Left kidney (tissue), 8 donors: ENCODE results near the gene RHO. TPM values are rescaled to one million over a fixed set of nuclear protein-coding genes. Genes with fewer than 3 reads are reported as not detected.
A peak's percentile ranks its signal among the peaks of the same experiment; 100 is the strongest.
"Not testable (repeated sequence)": the region's sequence is repeated elsewhere in the genome, so short reads cannot be mapped to it uniquely, and the experiment has no call there.

Experiments used
- DNase-seq: peaks from one replicate; pipeline ENCODE4 v3.0.0-alpha.2; 2013
- long read RNA-seq, 8 donors: transcript quantifications; one replicate each; lab custom pipeline, GENCODE V29; 2026
- polyA plus RNA-seq: library from polyadenylated mRNA; unstranded; fragments of 120-200 nt; gene quantifications from one replicate; pipeline ENCODE4 v1.2.1, GENCODE V29; 2013; ENCODE audit not compliant: insufficient read length

RHO gene
- polyA plus RNA-seq, result 0.13 TPM
- long read RNA-seq, donor 1, result 0 reads
- long read RNA-seq, donor 2, result 0 reads
- long read RNA-seq, donor 3, result 0 reads
- long read RNA-seq, donor 4, result 0 reads
- long read RNA-seq, donor 5, result 0 reads
- long read RNA-seq, donor 6, result 0 reads
- long read RNA-seq, donor 7, result 0 reads
- long read RNA-seq, donor 8, result 0 reads

- DNase-seq, result no peak
Measured at GRCh38 chr3:129528589-129529100, at the start of gene RHO. Gene RHO (plus strand): TSS chr3:129528639. CDS start chr3:129528734, 95 bp downstream.

GRCh38 chr3:129481225-129481765 lies 47.1 kb upstream of the RHO start:
- DNase-seq, result peak; percentile 59

GRCh38 chr3:129481766-129482332 lies 46.6 kb upstream of the RHO start:
- DNase-seq, result no peak

GRCh38 chr3:129482721-129483120 lies 45.7 kb upstream of the RHO start:
- no peak for DNase-seq

GRCh38 chr3:129483870-129484269 lies 44.6 kb upstream of the RHO start:
- no peak for DNase-seq

DNA sequence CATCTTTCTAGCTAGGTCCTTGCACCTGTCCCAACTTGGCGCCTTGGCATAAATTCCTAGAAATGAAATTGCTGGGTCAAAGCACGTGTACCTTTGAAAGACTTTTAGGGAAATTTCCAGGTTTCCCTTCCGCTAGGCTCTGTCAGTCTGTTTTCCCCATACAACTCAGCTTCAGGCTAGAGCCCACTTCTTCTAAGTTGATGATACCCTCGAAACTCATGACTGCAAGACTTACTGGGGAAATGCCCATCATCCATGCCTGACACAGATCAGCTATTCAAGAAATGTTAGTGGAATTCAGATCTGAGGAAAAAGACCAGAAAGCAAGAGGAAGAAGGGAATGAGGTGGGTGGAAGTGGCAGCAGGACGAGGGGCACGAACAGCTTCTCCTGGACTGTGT lies 43.3 kb upstream of the RHO start:
- DNase-seq, result not testable (repeated sequence)

GRCh38 chr3:129485721-129486663 lies 42.4 kb upstream of the RHO start:
- no peak for DNase-seq

GRCh38 chr3:129486664-129487035 lies 41.8 kb upstream of the RHO start:
- no peak for DNase-seq

DNA sequence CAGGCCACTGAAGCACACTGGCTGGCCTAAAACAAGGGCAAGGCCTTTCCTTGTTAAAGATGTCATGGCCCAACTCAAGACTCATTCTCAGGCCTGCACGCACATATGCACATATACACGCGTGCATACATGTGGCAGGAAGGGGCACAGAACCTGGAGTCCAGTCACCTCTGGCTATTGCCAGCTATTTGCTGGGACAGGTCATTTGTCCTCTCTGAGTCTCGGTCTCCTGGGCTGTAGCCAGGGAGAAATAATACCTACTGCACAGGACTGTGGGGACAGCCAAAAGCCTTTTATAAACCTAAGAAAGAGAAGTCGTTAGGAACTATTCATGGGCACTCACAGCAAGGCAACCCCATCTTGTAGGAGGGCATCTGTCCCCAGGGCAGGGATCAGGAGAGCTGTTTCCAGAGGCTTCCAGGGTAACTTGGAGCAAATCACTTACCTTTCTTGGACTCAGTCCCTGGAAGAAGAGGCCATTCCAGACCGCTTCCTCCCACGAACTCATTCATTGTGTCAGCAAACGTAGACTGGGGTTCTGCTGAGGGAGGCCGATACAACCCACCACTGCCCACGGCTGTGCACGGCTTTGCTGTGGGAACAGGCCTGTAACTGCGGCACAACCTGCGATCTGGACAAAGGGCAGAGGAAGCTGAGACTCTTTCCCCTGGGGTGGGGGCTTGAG lies 41.1 kb upstream of the RHO start:
- DNase-seq, result no peak

DNA sequence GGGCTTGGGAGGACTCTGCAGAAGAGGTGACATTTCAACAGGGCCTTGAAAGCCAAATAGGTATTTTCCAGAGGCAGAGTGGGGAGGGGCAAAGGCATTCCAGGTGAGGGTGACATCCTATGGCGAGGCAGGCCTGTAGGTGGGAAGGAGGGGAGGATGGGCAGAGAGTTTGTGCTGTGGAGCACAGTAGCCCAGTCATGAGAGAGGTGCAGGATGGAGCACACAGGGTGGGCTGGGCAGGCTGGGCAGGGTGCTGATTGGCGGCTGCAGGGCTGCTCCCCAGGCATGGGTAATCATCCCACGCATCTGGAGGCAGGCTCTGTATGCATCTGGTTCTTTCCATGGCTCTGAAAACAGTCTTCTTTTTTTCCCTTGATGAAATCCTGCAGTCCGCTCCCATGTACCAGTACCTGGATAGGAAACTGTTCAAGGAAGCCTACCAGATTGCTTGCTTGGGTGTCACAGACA lies 40.5 kb upstream of the RHO start:
- DNase-seq, result not testable (repeated sequence)

- not testable (repeated sequence) for DNase-seq
Measured at GRCh38 chr3:129489258-129489657, 39.2 kb upstream of the RHO start.

- DNase-seq, result peak; percentile 79
Measured at GRCh38 chr3:129490273-129490675, 38.2 kb upstream of the RHO start.

DNA sequence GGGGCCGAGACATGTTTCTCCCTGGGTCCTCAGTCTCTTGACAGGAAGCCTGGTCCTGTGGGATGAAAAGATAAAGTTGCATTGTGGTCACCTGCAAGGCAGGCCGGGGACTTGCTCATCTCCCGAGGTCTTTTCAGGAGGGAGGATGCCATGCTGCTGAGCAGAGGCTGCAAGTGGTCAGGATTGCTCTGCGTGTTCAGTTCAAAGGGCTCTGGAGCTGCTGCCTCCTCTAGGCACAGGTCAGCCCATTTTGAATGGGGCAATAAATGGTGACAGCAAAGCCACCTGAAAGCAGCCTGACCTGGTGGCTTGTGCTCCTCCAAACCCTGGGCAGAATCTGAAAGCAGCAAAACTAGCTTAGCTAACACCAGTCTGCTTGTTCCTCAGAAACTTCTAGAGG lies 37.4 kb upstream of the RHO start:
- not testable (repeated sequence) for DNase-seq

GRCh38 chr3:129491794-129492193 lies 36.6 kb upstream of the RHO start:
- no peak for DNase-seq

GRCh38 chr3:129492691-129493090 lies 35.7 kb upstream of the RHO start:
- no peak for DNase-seq

- no peak for DNase-seq
Measured at GRCh38 chr3:129493206-129493605, 35.2 kb upstream of the RHO start.

DNA sequence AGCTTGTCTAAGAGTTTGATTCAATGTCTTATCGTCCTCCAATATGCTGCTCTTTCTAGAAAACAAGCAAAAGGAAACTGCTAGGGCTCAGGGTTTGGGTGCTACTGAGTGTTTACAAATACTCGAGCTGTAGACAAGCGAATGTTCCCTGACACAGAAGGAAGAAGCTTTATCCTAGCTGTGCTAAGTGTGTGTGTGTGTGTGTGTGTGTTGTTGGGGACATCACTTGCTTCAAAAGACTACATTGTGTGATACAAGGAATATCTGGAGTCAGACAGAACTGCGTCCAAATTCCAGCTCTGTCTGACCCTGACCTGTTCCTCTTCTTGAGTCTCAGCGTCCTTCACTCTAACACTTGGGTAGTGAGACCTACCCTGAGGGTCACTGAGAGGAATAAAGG lies 33.9 kb upstream of the RHO start:
- not testable (repeated sequence) for DNase-seq

DNA sequence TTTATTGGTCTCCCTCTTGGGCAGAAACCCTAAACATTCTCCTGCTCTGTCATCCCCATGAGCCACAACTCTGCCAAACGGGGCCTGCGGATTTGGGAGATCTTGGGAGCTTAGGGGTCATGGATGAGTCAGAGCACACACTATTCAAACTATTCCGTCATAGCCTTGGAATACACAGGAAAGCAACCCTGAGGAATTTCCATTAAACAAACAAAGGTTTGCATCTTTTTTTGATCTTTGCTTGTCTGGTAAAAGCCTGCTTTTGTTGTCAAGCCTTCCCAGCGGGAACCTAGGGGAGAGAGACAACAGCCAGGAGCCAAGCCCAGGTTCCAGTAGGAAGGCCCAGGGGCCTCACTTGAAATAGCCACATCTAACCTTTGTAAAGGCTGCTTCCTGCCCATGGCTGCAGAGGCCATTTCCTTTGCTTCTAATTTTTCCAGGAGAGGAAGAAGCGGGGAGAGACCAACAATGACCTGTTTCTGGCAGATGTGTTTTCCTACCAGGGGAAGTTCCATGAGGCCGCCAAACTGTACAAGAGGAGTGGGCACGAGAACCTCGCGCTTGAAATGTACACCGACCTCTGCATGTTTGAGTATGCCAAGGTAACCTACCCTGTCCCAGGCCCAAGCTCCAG lies 33.3 kb upstream of the RHO start:
- DNase-seq, result not testable (repeated sequence)

DNA sequence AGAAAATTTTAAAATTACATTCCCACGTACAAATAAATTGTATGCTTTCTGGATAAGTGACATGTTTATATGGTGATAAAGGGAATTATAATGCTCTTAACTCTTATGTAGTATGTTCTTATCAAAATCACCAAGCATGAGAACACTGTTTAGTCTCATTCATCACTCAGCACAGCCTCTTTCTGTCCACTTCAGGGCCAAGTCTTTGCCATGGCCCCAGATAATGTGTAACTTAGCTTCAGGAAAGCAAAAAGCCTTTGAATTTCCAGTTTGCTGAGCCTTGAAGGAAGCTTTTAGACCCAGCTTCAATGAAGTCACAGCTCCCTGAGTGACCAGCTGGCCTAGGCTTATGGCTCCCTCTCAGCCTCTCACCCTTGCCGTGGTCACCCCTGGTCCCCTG lies 30.6 kb upstream of the RHO start:
- not testable (repeated sequence) for DNase-seq

GRCh38 chr3:129498603-129499488 lies 29.6 kb upstream of the RHO start:
- DNase-seq, result not testable (repeated sequence)
